Measurements from ENCODE around the gene BCAT1. TPM values are rescaled to one million over a fixed set of nuclear protein-coding genes. Genes with fewer than 3 reads are reported as not detected.

The BCAT1 gene
- total RNA-seq, 1 experiment from 2014 or later = 0.74 TPM

DNA sequence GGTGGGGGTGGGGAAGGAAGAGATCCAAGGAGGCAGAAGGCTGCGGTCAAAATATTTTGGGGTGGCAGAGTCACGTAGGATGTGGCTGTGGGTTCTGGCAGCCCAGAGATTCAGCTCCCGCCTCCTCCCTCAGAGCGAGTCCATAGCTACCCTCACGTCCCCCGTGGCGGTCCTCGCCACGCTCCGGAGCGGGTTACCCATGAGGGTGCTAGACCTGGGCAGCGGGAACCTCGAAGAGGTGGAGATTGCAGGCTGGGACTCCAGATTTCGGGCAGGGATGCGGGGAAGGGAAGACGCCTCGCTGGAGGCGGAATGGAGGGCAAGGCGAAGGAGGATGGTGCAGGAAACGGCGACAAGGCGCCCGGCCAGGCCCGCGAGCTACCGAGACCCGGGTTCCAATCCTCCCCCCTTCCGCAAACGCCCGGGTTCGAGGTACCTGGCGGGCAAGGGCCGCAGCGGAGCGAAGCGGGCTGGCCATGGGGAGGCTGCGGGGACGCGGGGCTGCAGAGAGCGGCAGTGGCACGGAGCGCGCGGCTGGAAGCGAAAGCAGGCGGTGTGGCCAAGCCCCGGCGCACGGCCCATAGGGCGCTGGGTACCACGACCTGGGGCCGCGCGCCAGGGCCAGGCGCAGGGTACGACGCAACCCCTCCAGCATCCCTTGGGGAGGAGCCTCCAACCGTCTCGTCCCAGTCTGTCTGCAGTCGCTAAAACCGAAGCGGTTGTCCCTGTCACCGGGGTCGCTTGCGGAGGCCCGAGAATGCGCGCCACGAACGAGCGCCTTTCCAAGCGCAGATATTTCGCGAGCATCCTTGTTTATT is 46.2 kb downstream of the BCAT1 start:
- ChIA-PET CTCF (no interaction called here), RAD21 (ENCODE audit: low non-redundant PET in 1 of 2, low total read pairs in 2 of 2, uncharacterized antibody in 2 of 2, unreplicated experiment in 2 of 2) (no interaction called here), POLR2A (no interaction called here)
- DNase-seq (ENCODE audit: low read depth, low spot score) (no peak), ATAC-seq (no peak)
- Histone ChIP-seq H3K36me3 (ENCODE audit: control insufficient read depth in 1 of 2, insufficient read depth in 2 of 2, low read length in 2 of 2) (no peaks in the 10 kb centered on the region), H3K4me1 (ENCODE audit: control insufficient read depth in 1 of 2, insufficient read depth in 2 of 2, low read length in 2 of 2) (peaks cover 0 to 5% of the 10 kb centered on the region in 2 experiments; a peak in 2 of 4 replicates), H4K20me1 (ENCODE audit: insufficient read depth) (no peaks in the 10 kb centered on the region), H2AFZ (ENCODE audit: low read depth, low read length, poor library complexity, severe bottlenecking) (no peak overlapping the region), H3K27ac (ENCODE audit: low read depth, low read length) (no peak overlapping the region), H3K79me2 (ENCODE audit: insufficient read depth, low read length) (no peaks in the 10 kb centered on the region), H3K4me2 (ENCODE audit: low read length) (no peak overlapping the region), H3K9ac (ENCODE audit: low read length) (no peak overlapping the region), H3K9me3 (ENCODE audit: control insufficient read depth in 1 of 2, insufficient read depth in 1 of 2, low read depth in 1 of 2, low read length in 2 of 2) (no peaks in the 10 kb centered on the region), H3K9me2 (ENCODE audit: insufficient read depth) (no peaks in the 10 kb centered on the region), H3K4me3 (replicated peaks in 1 of 2; ENCODE audit: low read depth in 1 of 2, low read length in 2 of 2) (no peak overlapping the region), H3K27me3 (ENCODE audit: insufficient read depth, low read length) (no peaks in the 10 kb centered on the region)
- intact Hi-C loops (cut with micrococcal nuclease) = no loop called here
- no TSS peak for BruUV-seq (replicated peaks)
- no peak for TF ChIP-seq EZH2phosphoT487 (IDR thresholded peaks at IDR 0.05; ENCODE audit: borderline replicate concordance)

DNA sequence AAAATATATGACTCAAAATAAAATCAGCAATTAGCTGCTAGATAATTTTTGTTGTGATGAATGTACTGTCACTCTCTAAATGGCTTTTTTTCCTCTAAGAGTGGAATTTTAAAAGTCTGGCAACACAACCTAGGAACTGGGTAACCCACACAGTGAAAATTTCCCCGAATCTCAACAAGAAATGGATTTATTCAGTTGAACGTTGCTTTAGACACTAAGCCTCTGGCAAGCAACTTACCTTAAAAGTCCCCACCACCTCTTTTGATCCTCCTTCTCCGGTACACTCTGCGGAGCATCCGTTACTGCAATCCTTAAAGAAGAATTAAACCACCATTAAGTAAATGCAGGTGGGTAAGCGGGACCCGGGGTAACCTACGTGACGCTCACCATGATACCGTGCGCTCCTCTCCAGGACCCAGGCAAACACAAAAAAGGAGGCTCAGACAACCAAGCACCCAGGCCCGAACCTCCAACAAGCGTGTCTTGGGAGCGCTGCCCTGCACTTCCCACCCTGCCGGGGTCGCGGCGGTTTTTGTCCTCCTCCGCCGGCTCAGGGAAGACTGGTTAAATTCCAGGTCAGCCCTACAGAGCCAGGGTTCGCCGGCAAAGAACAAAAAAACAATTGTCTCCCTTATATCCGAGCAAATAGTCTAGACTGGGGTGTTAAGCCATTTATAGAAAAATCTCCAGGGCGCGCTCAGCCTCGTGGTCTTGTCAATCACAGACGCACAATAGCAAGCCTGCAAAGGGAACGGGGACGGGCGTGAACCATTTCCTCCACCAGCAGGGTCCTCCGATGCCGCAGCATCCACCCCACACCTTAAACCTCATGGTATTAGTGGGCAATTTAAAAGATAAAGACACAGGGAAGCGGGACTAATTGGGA is 47.1 kb downstream of the BCAT1 start:
- BruUV-seq (replicated peaks) = no TSS peak
- Histone ChIP-seq H3K9ac (ENCODE audit: low read length) (no peak overlapping the region), H3K4me1 (ENCODE audit: control insufficient read depth in 1 of 2, insufficient read depth in 2 of 2, low read length in 2 of 2) (peaks cover 0 to 5% of the 10 kb centered on the region in 2 experiments; a peak in 2 of 4 replicates), H3K9me3 (ENCODE audit: control insufficient read depth in 1 of 2, insufficient read depth in 1 of 2, low read depth in 1 of 2, low read length in 2 of 2) (no peaks in the 10 kb centered on the region), H3K36me3 (ENCODE audit: control insufficient read depth in 1 of 2, insufficient read depth in 2 of 2, low read length in 2 of 2) (no peaks in the 10 kb centered on the region), H3K79me2 (ENCODE audit: insufficient read depth, low read length) (no peaks in the 10 kb centered on the region), H3K4me2 (ENCODE audit: low read length) (no peak overlapping the region), H2AFZ (ENCODE audit: low read depth, low read length, poor library complexity, severe bottlenecking) (no peak overlapping the region), H3K9me2 (ENCODE audit: insufficient read depth) (no peaks in the 10 kb centered on the region), H3K27me3 (ENCODE audit: insufficient read depth, low read length) (no peaks in the 10 kb centered on the region), H3K4me3 (replicated peaks in 1 of 2; ENCODE audit: low read depth in 1 of 2, low read length in 2 of 2) (no peak overlapping the region), H4K20me1 (ENCODE audit: insufficient read depth) (no peaks in the 10 kb centered on the region), H3K27ac (ENCODE audit: low read depth, low read length) (no peak overlapping the region)
- ChIA-PET RAD21 (ENCODE audit: low non-redundant PET in 1 of 2, low total read pairs in 2 of 2, uncharacterized antibody in 2 of 2, unreplicated experiment in 2 of 2) (no interaction called here), POLR2A (no interaction called here), CTCF (no interaction called here)
- no peak for ATAC-seq
- DNase-seq (ENCODE audit: low read depth, low spot score) = no peak
- intact Hi-C loops (cut with micrococcal nuclease) = no loop called here
- TF ChIP-seq CBX3 (IDR thresholded peaks at IDR 0.05; ENCODE audit: low read depth) (no peak), CEBPB (IDR thresholded peaks at IDR 0.05; ENCODE audit: low read depth) (no peak), EZH2phosphoT487 (IDR thresholded peaks at IDR 0.05; ENCODE audit: borderline replicate concordance) (no peak), YY1 (IDR thresholded peaks at IDR 0.05; ENCODE audit: extremely low read depth, insufficient replicate concordance, low read depth, low read length) (no peak), JUND (IDR thresholded peaks at IDR 0.05) (no peak), SRF (IDR thresholded peaks at IDR 0.05; ENCODE audit: low read depth) (no peak), ZBTB33 (IDR thresholded peaks at IDR 0.05; ENCODE audit: extremely low read depth, insufficient replicate concordance, low read length) (no peak), SP1 (IDR thresholded peaks at IDR 0.05; ENCODE audit: low read depth) (no peak), CTCF (IDR thresholded peaks at IDR 0.05 in 2 of 3, conservative IDR thresholded peaks at IDR 0.05 in 1 of 3; ENCODE audit: borderline replicate concordance in 1 of 3, insufficient read depth in 1 of 3, low read depth in 2 of 3, low read length in 2 of 3) (no peak), ZNF274 (IDR thresholded peaks at IDR 0.05; ENCODE audit: low read depth, low read length) (no peak), EZH2 (IDR thresholded peaks at IDR 0.05) (no peak), MAX (IDR thresholded peaks at IDR 0.05) (no peak)

All from HCT116 (cell line).